ENCODE results near the gene CLCNKB. TPM values are rescaled to one million over a fixed set of nuclear protein-coding genes. Genes with fewer than 3 reads are reported as not detected.
"Not testable (repeated sequence)": the region's sequence is repeated elsewhere in the genome, so short reads cannot be mapped to it uniquely, and the experiment has no call there.

The CLCNKB gene
- total RNA-seq, 1 donor from 2014 or later: 0.97 TPM

GRCh38 chr1:15997076-15997585, 46.5 kb upstream of the CLCNKB start:
- H3K79me2 ChIP-seq (ENCODE audit: low read depth): no peaks in the 10 kb centered on the region
- Mint-ChIP-seq H3K4me3 (no peak overlapping the region), H3K9me3 (no peaks in the 10 kb centered on the region), H3K27me3 (ENCODE audit: insufficient read depth, low read depth) (peaks cover 18% of the 10 kb centered on the region), H3K4me1 (no peaks in the 10 kb centered on the region), H3K27ac (peak overlapping the region; percentile 63), H3K36me3 (no peaks in the 10 kb centered on the region)
- H3K4me1 ChIP-seq: no peaks in the 10 kb centered on the region
- H2AFZ ChIP-seq (replicated peaks): no peak overlapping the region
- no peak overlapping the region for H3K4me3 ChIP-seq
- no peak overlapping the region for H3K4me2 ChIP-seq
- H3K27me3 ChIP-seq: peaks cover 39% of the 10 kb centered on the region
- H3K9ac ChIP-seq: no peak overlapping the region
- H3K27ac ChIP-seq: no peak overlapping the region
- DNase-seq (ENCODE audit: low spot score): no peak
- no peaks in the 10 kb centered on the region for H3F3A ChIP-seq (ENCODE audit: low read depth)
- TF ChIP-seq EZH2 (IDR thresholded peaks at IDR 0.05) (no peak), EZH2phosphoT487 (IDR thresholded peaks at IDR 0.05) (no peak), CTCF (IDR thresholded peaks at IDR 0.05) (no peak)
- H4K20me1 ChIP-seq (ENCODE audit: low read depth): no peaks in the 10 kb centered on the region
- H3K36me3 ChIP-seq: no peaks in the 10 kb centered on the region
- H3K9me3 ChIP-seq (ENCODE audit: low read depth): no peaks in the 10 kb centered on the region

- Histone ChIP-seq H3K4me1 (no peaks in the 10 kb centered on the region), H2AFZ (replicated peaks) (no peak overlapping the region), H3K27ac (no peak overlapping the region), H3K4me3 (no peak overlapping the region), H3K9ac (no peak overlapping the region), H3K9me3 (ENCODE audit: low read depth) (no peaks in the 10 kb centered on the region), H3K79me2 (ENCODE audit: low read depth) (no peaks in the 10 kb centered on the region), H3K27me3 (peaks cover 46% of the 10 kb centered on the region), H3F3A (ENCODE audit: low read depth) (no peaks in the 10 kb centered on the region), H3K36me3 (no peaks in the 10 kb centered on the region), H4K20me1 (ENCODE audit: low read depth) (no peaks in the 10 kb centered on the region), H3K4me2 (no peak overlapping the region)
- TF ChIP-seq EZH2phosphoT487 (IDR thresholded peaks at IDR 0.05) (no peak), EZH2 (IDR thresholded peaks at IDR 0.05) (no peak), CTCF (IDR thresholded peaks at IDR 0.05) (no peak)
- peak overlapping the region; percentile 63 for H3K27ac Mint-ChIP-seq
- H3K27me3 Mint-ChIP-seq (ENCODE audit: insufficient read depth, low read depth): peaks cover 18% of the 10 kb centered on the region
- H3K4me1 Mint-ChIP-seq: no peaks in the 10 kb centered on the region
- H3K36me3 Mint-ChIP-seq: no peaks in the 10 kb centered on the region
- H3K4me3 Mint-ChIP-seq: no peak overlapping the region
- DNase-seq (ENCODE audit: low spot score): no peak
- no peaks in the 10 kb centered on the region for H3K9me3 Mint-ChIP-seq
Observed at GRCh38 chr1:15997637-15998280, 45.8 kb upstream of the CLCNKB start.

GRCh38 chr1:15998929-15999328, 44.7 kb upstream of the CLCNKB start:
- H3K4me2 ChIP-seq: no peak overlapping the region
- H2AFZ ChIP-seq (replicated peaks): no peak overlapping the region
- H3K36me3 Mint-ChIP-seq: no peaks in the 10 kb centered on the region
- H3K4me3 Mint-ChIP-seq: peak overlapping the region; percentile 33
- H3K36me3 ChIP-seq: no peaks in the 10 kb centered on the region
- no peak for DNase-seq (ENCODE audit: low spot score)
- H3K79me2 ChIP-seq (ENCODE audit: low read depth): no peaks in the 10 kb centered on the region
- peaks cover 19% of the 10 kb centered on the region for H3K27me3 Mint-ChIP-seq (ENCODE audit: insufficient read depth, low read depth)
- H3K9me3 ChIP-seq (ENCODE audit: low read depth): no peaks in the 10 kb centered on the region
- no peak for TF ChIP-seq EZH2phosphoT487 (IDR thresholded peaks at IDR 0.05)
- no peak for TF ChIP-seq EZH2 (IDR thresholded peaks at IDR 0.05)
- TF ChIP-seq CTCF (IDR thresholded peaks at IDR 0.05): no peak
- no peak overlapping the region for H3K27ac ChIP-seq
- no peak overlapping the region for H3K9ac ChIP-seq
- no peaks in the 10 kb centered on the region for H3K9me3 Mint-ChIP-seq
- no peak overlapping the region for H3K4me3 ChIP-seq
- H3K4me1 Mint-ChIP-seq: peaks cover 3% of the 10 kb centered on the region
- no peak overlapping the region for H3K27ac Mint-ChIP-seq
- H3F3A ChIP-seq (ENCODE audit: low read depth): peaks cover 6% of the 10 kb centered on the region
- peaks cover 4% of the 10 kb centered on the region for H3K4me1 ChIP-seq
- H4K20me1 ChIP-seq (ENCODE audit: low read depth): no peaks in the 10 kb centered on the region
- peaks cover 57% of the 10 kb centered on the region for H3K27me3 ChIP-seq

GRCh38 chr1:16001274-16001673, 42.3 kb upstream of the CLCNKB start:
- not testable (repeated sequence) for H3K4me1 Mint-ChIP-seq; H3K4me3 ChIP-seq; H3K9me3 ChIP-seq (ENCODE audit: low read depth); H3K36me3 Mint-ChIP-seq; H3F3A ChIP-seq (ENCODE audit: low read depth); H3K27ac ChIP-seq; H3K4me1 ChIP-seq; H3K36me3 ChIP-seq; H3K79me2 ChIP-seq (ENCODE audit: low read depth); H3K4me2 ChIP-seq; H3K9me3 Mint-ChIP-seq; DNase-seq (ENCODE audit: low spot score); H3K4me3 Mint-ChIP-seq; H4K20me1 ChIP-seq (ENCODE audit: low read depth); H3K9ac ChIP-seq; H3K27ac Mint-ChIP-seq; H2AFZ ChIP-seq (replicated peaks)
- H3K27me3 ChIP-seq: peaks cover 76% of the 10 kb centered on the region
- peaks cover 26% of the 10 kb centered on the region for H3K27me3 Mint-ChIP-seq (ENCODE audit: insufficient read depth, low read depth)
